Esophagus muscularis mucosa (tissue), 3 donors: ENCODE measurements around the gene CBFA2T2.

Experiments used
- CTCF ChIP-seq, 3 experiments: fragments of 200-600 bp in 2 of 3; fragments of 450-650 bp in 1 of 3; sonication (generic) in 2 of 3; IDR thresholded peaks; one replicate each; pipeline ENCODE4 v1.5.1; 2017 to 2019; ENCODE audit warnings: antibody characterized with exemption in 3 of 3, mild to moderate bottlenecking in 2 of 3, moderate library complexity in 1 of 3
- POLR2A ChIP-seq: fragments of 450-650 bp; IDR thresholded peaks from one replicate; pipeline ENCODE4 v1.6.1; 2017; ENCODE audit warnings: antibody characterized with exemption, moderate library complexity, mild to moderate bottlenecking, low read depth

- TF ChIP-seq CTCF (IDR thresholded peaks at IDR 0.05), result no peak
- TF ChIP-seq POLR2A, result no peak
Measured at GRCh38 chr20:33524261-33524660, 34.4 kb downstream of the CBFA2T2 start.
